ENCODE results near the gene MPEG1.
A peak's percentile ranks its signal among the peaks of the same experiment; 100 is the strongest.

Gene MPEG1

DNA sequence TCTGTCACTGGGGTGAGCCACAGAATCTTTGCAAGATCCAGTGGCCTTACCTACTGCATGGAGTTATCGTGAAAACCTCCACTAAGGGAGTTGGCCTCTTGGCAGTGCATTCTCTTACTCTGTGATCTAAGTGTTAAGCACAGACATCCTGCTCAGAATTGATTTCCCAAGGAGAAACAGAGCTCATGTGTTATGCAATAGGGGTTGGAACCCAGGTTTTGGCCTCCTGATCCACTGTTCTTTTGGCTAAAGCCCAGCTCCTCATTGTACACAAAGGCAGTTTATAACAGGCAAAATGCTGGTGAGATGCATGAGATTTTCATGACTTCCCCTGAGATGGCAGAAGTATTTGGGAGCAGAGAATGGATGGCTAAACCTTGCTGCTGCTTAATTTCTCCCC is 29.0 kb downstream of the MPEG1 start:
- Histone ChIP-seq H3K9ac (ENCODE audit: low read depth, low read length, poor library complexity, severe bottlenecking) (no peak overlapping the region), H3K4me1 (ENCODE audit: insufficient read depth, low read length, poor library complexity, severe bottlenecking) (no peaks in the 10 kb centered on the region), H4K20me1 (ENCODE audit: insufficient read depth, low read length, poor library complexity, severe bottlenecking) (no peaks in the 10 kb centered on the region), H3K27me3 (ENCODE audit: insufficient read depth, low read length, poor library complexity, severe bottlenecking) (no peaks in the 10 kb centered on the region), H3F3A (ENCODE audit: low read depth) (no peaks in the 10 kb centered on the region), H3K9me2 (replicated peaks; ENCODE audit: low read depth, low read length) (no peaks in the 10 kb centered on the region), H3K79me2 (ENCODE audit: insufficient read depth, low read length) (no peaks in the 10 kb centered on the region), H3K4me3 (ENCODE audit: low read length, poor library complexity, severe bottlenecking) (no peak overlapping the region), H3K4me2 (ENCODE audit: low read depth, low read length, poor library complexity, severe bottlenecking) (no peak overlapping the region), H2AFZ (ENCODE audit: low read length) (no peak overlapping the region), H3K9me3 (ENCODE audit: insufficient read depth, low read depth, low read length) (peaks cover 7% of the 10 kb centered on the region; the same call in 1 of the 2 replicates), H3K36me3 (ENCODE audit: insufficient read depth, low read length) (no peaks in the 10 kb centered on the region)
- TF ChIP-seq, protein P1, sequence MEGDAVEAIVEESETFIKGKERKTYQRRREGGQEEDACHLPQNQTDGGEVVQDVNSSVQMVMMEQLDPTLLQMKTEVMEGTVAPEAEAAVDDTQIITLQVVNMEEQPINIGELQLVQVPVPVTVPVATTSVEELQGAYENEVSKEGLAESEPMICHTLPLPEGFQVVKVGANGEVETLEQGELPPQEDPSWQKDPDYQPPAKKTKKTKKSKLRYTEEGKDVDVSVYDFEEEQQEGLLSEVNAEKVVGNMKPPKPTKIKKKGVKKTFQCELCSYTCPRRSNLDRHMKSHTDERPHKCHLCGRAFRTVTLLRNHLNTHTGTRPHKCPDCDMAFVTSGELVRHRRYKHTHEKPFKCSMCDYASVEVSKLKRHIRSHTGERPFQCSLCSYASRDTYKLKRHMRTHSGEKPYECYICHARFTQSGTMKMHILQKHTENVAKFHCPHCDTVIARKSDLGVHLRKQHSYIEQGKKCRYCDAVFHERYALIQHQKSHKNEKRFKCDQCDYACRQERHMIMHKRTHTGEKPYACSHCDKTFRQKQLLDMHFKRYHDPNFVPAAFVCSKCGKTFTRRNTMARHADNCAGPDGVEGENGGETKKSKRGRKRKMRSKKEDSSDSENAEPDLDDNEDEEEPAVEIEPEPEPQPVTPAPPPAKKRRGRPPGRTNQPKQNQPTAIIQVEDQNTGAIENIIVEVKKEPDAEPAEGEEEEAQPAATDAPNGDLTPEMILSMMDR (conservative IDR thresholded peaks at IDR 0.05; ENCODE audit: low read length): no peak
- no peak for TF ChIP-seq EZH2phosphoT487 (IDR thresholded peaks at IDR 0.05; ENCODE audit: borderline replicate concordance)

DNA sequence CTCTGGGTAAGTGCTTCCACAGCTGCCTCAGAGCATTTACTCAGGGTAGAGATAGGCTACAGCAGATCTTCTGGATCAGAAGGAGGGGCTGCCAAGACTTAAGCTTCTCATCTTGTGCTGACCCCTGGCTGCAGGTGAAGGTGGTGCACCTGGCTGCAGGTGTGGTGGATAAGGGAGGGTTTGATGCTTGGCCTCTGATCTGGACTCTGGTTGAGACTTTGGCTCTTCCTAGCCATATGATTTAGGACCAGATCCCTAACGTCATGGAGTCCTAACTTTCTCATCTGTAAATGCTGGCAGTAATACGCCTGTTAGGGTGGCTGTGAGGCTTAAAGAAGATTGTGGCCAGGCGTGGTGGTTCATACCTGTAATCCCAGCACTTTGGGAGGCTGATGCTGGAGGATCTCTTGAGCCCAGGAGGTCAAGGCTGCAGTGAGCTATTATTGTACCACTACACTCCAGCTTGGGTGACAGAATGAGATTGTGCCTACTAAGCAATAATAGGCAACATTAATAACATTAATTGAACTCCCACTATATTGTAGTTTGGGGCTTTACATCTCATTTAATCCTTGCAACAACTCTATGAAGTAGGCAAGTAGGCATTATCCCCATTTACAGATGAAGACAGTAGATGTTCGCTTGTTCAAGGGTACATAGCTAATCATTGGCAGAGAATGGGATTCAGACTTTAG is 30.1 kb downstream of the MPEG1 start:
- Histone ChIP-seq H3K4me2 (ENCODE audit: low read depth, low read length, poor library complexity, severe bottlenecking) (no peak overlapping the region), H3K9ac (ENCODE audit: low read depth, low read length, poor library complexity, severe bottlenecking) (no peak overlapping the region), H3K27me3 (ENCODE audit: insufficient read depth, low read length, poor library complexity, severe bottlenecking) (no peaks in the 10 kb centered on the region), H3K79me2 (ENCODE audit: insufficient read depth, low read length) (no peaks in the 10 kb centered on the region), H3K9me3 (ENCODE audit: insufficient read depth, low read depth, low read length) (peaks cover 7% of the 10 kb centered on the region; the same call in 1 of the 2 replicates), H3F3A (ENCODE audit: low read depth) (no peaks in the 10 kb centered on the region), H4K20me1 (ENCODE audit: insufficient read depth, low read length, poor library complexity, severe bottlenecking) (no peaks in the 10 kb centered on the region), H2AFZ (ENCODE audit: low read length) (no peak overlapping the region), H3K4me1 (ENCODE audit: insufficient read depth, low read length, poor library complexity, severe bottlenecking) (no peaks in the 10 kb centered on the region), H3K9me2 (replicated peaks; ENCODE audit: low read depth, low read length) (no peaks in the 10 kb centered on the region), H3K4me3 (ENCODE audit: low read length, poor library complexity, severe bottlenecking) (no peak overlapping the region), H3K36me3 (ENCODE audit: insufficient read depth, low read length) (no peaks in the 10 kb centered on the region)
- TF ChIP-seq EZH2phosphoT487 (IDR thresholded peaks at IDR 0.05; ENCODE audit: borderline replicate concordance): no peak
- TF ChIP-seq, protein P1 (conservative IDR thresholded peaks at IDR 0.05; ENCODE audit: low read length): peak; percentile 43; the same call in 1 of the 2 replicates

DNA sequence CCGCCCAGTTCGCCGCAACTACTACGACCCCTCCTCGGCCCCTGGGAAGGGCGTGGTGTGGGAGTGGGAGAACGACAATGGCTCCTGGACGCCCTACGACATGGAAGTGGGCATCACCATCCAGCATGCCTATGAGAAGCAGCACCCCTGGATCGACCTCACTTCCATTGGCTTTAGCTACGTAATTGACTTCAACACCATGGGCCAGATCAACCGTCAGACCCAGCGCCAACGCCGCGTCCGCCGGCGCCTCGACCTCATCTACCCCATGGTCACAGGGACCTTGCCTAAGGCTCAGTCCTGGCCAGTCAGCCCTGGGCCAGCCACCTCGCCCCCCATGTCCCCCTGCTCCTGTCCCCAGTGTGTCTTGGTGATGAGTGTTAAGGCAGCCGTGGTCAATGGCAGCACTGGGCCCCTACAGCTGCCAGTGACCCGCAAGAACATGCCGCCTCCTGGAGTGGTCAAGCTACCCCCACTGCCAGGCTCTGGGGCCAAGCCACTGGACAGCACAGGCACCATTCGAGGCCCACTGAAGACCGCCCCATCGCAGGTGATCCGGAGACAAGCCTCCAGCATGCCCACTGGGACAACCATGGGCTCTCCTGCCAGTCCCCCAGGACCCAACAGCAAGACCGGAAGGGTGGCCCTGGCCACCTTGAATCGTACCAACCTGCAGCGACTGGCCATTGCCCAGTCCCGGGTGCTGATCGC is 30.8 kb downstream of the MPEG1 start:
- Histone ChIP-seq H3K4me3 (ENCODE audit: low read length, poor library complexity, severe bottlenecking) (no peak overlapping the region), H3K9me3 (ENCODE audit: insufficient read depth, low read depth, low read length) (peaks cover 7% of the 10 kb centered on the region; the same call in 1 of the 2 replicates), H3K9ac (ENCODE audit: low read depth, low read length, poor library complexity, severe bottlenecking) (no peak overlapping the region), H2AFZ (ENCODE audit: low read length) (no peak overlapping the region), H3F3A (ENCODE audit: low read depth) (no peaks in the 10 kb centered on the region), H3K27me3 (ENCODE audit: insufficient read depth, low read length, poor library complexity, severe bottlenecking) (no peaks in the 10 kb centered on the region), H4K20me1 (ENCODE audit: insufficient read depth, low read length, poor library complexity, severe bottlenecking) (no peaks in the 10 kb centered on the region), H3K4me2 (ENCODE audit: low read depth, low read length, poor library complexity, severe bottlenecking) (no peak overlapping the region), H3K79me2 (ENCODE audit: insufficient read depth, low read length) (no peaks in the 10 kb centered on the region), H3K4me1 (ENCODE audit: insufficient read depth, low read length, poor library complexity, severe bottlenecking) (no peaks in the 10 kb centered on the region), H3K36me3 (ENCODE audit: insufficient read depth, low read length) (no peaks in the 10 kb centered on the region), H3K9me2 (replicated peaks; ENCODE audit: low read depth, low read length) (no peaks in the 10 kb centered on the region)
- TF ChIP-seq EZH2phosphoT487 (IDR thresholded peaks at IDR 0.05; ENCODE audit: borderline replicate concordance): no peak
- TF ChIP-seq, protein P1 (conservative IDR thresholded peaks at IDR 0.05; ENCODE audit: low read length): no peak
